ENCODE results near the gene NT5C3A. TPM values are rescaled to one million over a fixed set of nuclear protein-coding genes. Genes with fewer than 3 reads are reported as not detected.

The NT5C3A gene
- total and polyA plus RNA-seq, 2 of the 13 experiments (the other 11 are each of a cell fraction or from before 2014, with no cell fraction given), result 16.9 to 34.0 TPM

- CTCF ChIA-PET (ENCODE audit: low intra/inter-chr PET ratio, low total read pairs), result no interaction called here
Observed at GRCh38 chr7:33040803-33041516, 21.6 kb downstream of the NT5C3A start.

DNA sequence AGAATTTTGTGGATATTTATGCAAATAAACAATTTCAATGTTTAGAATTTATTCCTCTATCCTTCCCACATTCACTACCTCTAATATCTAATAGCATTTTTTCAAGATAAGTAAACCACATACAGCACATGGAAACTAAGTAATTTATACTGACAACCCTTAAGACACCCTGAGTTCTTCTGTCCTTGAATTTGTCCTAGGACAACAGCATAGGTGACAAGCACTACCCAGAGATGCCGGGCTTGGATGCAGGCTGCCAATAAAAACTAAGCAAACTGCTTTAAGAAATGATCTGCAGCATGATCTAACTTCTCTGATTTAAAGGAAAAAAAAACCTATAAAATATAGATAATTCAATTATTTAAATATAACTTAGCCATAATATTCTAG, 22.7 kb downstream of the NT5C3A start:
- H3K36me3 ChIP-seq (replicated peaks in 1 of 2; ENCODE audit: control insufficient read depth in 1 of 2, insufficient read depth in 2 of 2, low read length in 2 of 2), result peaks cover 0 to 3% of the 10 kb centered on the region in 2 experiments; a peak in 1 of 5 replicates
- no peak overlapping the region for H3K27ac ChIP-seq (ENCODE audit: extremely low read length, insufficient read depth, low read length)
- WGBS (ENCODE audit: low lambda C conversion rate), result 88% methylated on average over 1 of the region's 1 CpG
- DNase-seq (ENCODE audit: low spot score) (no peak), FAIRE-seq (no peak), ATAC-seq (no peak)
- in situ Hi-C loops (cut with HindIII; ENCODE audit: extremely low pct_ligation_motif_present, low pct_unique_long_range_greater_than_20kb), result no loop called here
- peaks cover 72% of the 10 kb centered on the region for H3K4me1 ChIP-seq (ENCODE audit: insufficient read depth, low read length)
- TF ChIP-seq ZNF562 (CRISPR knock-in tag; IDR thresholded peaks at IDR 0.05; ENCODE audit: borderline replicate concordance), result no peak
- no peak for TF ChIP-seq ZFYVE20 (CRISPR knock-in tag; IDR thresholded peaks at IDR 0.05; ENCODE audit: borderline replicate concordance, low read depth)
- TF ChIP-seq SALL2 (CRISPR knock-in tag; IDR thresholded peaks at IDR 0.05), result no peak
- no peak for TF ChIP-seq PPARG (CRISPR knock-in tag; conservative IDR thresholded peaks at IDR 0.05)
- no peaks in the 10 kb centered on the region for H3K27me3 ChIP-seq (ENCODE audit: control insufficient read depth in 1 of 2, insufficient read depth in 2 of 2, low read length in 2 of 2)
- 0 out of 2 replicates have a peak overlapping the region, but pooled peaks have one; percentile 16 for H3K9ac ChIP-seq (ENCODE audit: insufficient read depth, low read depth, low read length)
- no TSS peak for BruUV-seq (replicated peaks)
- intact Hi-C loops (cut with micrococcal nuclease; ENCODE audit: unreplicated experiment), result loop anchor here (10.0 kb wide), 1 partner anchor 145 kb away; the partner anchor contains the start of gene KBTBD2
- H3K4me2 ChIP-seq (ENCODE audit: low read depth, low read length), result peak overlapping the region; percentile 57
- H3K79me2 ChIP-seq (ENCODE audit: insufficient read depth, low read length), result peaks cover 94% of the 10 kb centered on the region
- CTCF ChIA-PET (ENCODE audit: low intra/inter-chr PET ratio, low total read pairs), result no interaction called here
- no peaks in the 10 kb centered on the region for H4K20me1 ChIP-seq (ENCODE audit: insufficient read depth, low read length)
- POLR2A ChIA-PET, result no interaction called here
- peak overlapping the region in 2 of 3 experiments; percentile 32; a peak in 2 of 6 replicates for H3K4me3 ChIP-seq (replicated peaks in 1 of 3; ENCODE audit: insufficient read depth in 1 of 3, low read depth in 2 of 3, low read length in 3 of 3)
- H2AFZ ChIP-seq (ENCODE audit: low read length), result no peak overlapping the region
- H3K9me3 ChIP-seq (ENCODE audit: low read length), result no peaks in the 10 kb centered on the region

More at GRCh38 chr7:33040803-33041516, 21.6 kb downstream of the NT5C3A start:
- Histone ChIP-seq H3K9me3 (ENCODE audit: low read length) (no peaks in the 10 kb centered on the region), H3K27ac (ENCODE audit: extremely low read length, insufficient read depth, low read length) (peak overlapping the region; percentile 42), H3K4me2 (ENCODE audit: low read depth, low read length) (0 out of 2 replicates have a peak overlapping the region, but pooled peaks have one; percentile 21), H2AFZ (ENCODE audit: low read length) (no peak overlapping the region), H3K4me1 (ENCODE audit: insufficient read depth, low read length) (peaks cover 76% of the 10 kb centered on the region), H3K79me2 (ENCODE audit: insufficient read depth, low read length) (peaks cover 94% of the 10 kb centered on the region), H3K36me3 (replicated peaks in 1 of 2; ENCODE audit: control insufficient read depth in 1 of 2, insufficient read depth in 2 of 2, low read length in 2 of 2) (peaks cover 0 to 3% of the 10 kb centered on the region in 2 experiments; a peak in 1 of 5 replicates), H3K4me3 (replicated peaks in 1 of 3; ENCODE audit: insufficient read depth in 1 of 3, low read depth in 2 of 3, low read length in 3 of 3) (no peak overlapping the region), H4K20me1 (ENCODE audit: insufficient read depth, low read length) (no peaks in the 10 kb centered on the region), H3K27me3 (ENCODE audit: control insufficient read depth in 1 of 2, insufficient read depth in 2 of 2, low read length in 2 of 2) (no peaks in the 10 kb centered on the region), H3K9ac (ENCODE audit: insufficient read depth, low read depth, low read length) (no peak overlapping the region)
- intact Hi-C loops (cut with micrococcal nuclease; ENCODE audit: unreplicated experiment), result loop anchor here (10.0 kb wide), 1 partner anchor 146 kb away; the partner anchor contains the start of gene KBTBD2
- no TSS peak for BruUV-seq (replicated peaks)
- FAIRE-seq (no peak), ATAC-seq (peak; percentile 26; the same call in 1 of the 3 replicates), DNase-seq (ENCODE audit: low spot score) (no peak)
- TF ChIP-seq CEBPG (CRISPR knock-in tag; IDR thresholded peaks at IDR 0.05) (0 out of 2 replicates have a peak, but pooled peaks have one; percentile 10), SRSF1 (optimal IDR thresholded peaks at IDR 0.05; ENCODE audit: low read depth, low read length) (no peak), CEBPB (IDR thresholded peaks at IDR 0.05; ENCODE audit: borderline replicate concordance, low read depth, low read length) (peak; percentile 36; the same call in 1 of the 2 replicates), KMT2B (CRISPR knock-in tag; IDR thresholded peaks at IDR 0.05) (no peak), NAIF1 (CRISPR knock-in tag; IDR thresholded peaks at IDR 0.05; ENCODE audit: borderline replicate concordance) (no peak), ZNF781 (CRISPR knock-in tag; IDR thresholded peaks at IDR 0.05; ENCODE audit: borderline replicate concordance, not compliant biosample characterization) (no peak)
- 75% methylated on average over 9 of the region's 9 CpGs for WGBS (ENCODE audit: low lambda C conversion rate)
- POLR2A ChIA-PET, result no interaction called here
- in situ Hi-C loops (cut with HindIII; ENCODE audit: extremely low pct_ligation_motif_present, low pct_unique_long_range_greater_than_20kb), result no loop called here

Data from HepG2 (cell line).